ENCODE data around the gene GLRX. TPM values are rescaled to one million over a fixed set of nuclear protein-coding genes. Genes with fewer than 3 reads are reported as not detected.
"Not testable (repeated sequence)": the region's sequence is repeated elsewhere in the genome, so short reads cannot be mapped to it uniquely, and the experiment has no call there.

GLRX gene
- total and polyA plus RNA-seq, 4 experiments from 2014 or later = 73.9 to 207 (median 140) TPM

DNA sequence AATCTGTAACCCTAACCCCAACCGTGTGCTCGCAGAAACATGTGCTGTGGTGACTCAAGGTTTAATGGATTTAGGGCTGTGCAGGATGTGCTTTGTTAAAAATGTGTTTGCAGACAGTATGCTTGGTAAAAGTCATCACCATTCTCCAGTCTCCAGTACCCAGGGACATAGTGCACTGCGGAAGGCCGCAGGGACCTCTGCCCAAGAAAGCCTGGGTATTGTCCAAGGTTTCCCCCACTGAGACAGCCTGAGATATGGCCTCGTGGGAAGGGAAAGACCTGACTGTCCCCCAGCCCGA is 11.5 kb downstream of the GLRX start:
- intact Hi-C loops (cut with micrococcal nuclease); H3K9me3 ChIP-seq (ENCODE audit: control insufficient read depth in 1 of 2, low read length in 2 of 2); H3K27me3 ChIP-seq (ENCODE audit: insufficient read depth, low read length); H3K9me3 Mint-ChIP-seq; DNase-seq; H3K4me3 ChIP-seq (ENCODE audit: low read length in 2 of 2); H3K27me3 Mint-ChIP-seq: not testable (repeated sequence)
- peak overlapping the region; percentile 66 to 94 (median 92) for H3K27ac Mint-ChIP-seq
- ChIA-PET CTCF (ENCODE audit: partially characterized antibody) (interaction anchor here (5.4 to 10.7 kb wide), 3 partner anchors 11 to 27 kb away, joined by 40 to 116 read pairs (median 70); partner anchors contain the start of gene GLRX), POLR2A (ENCODE audit: partially characterized antibody) (interaction anchor here (4.2 to 6.5 kb wide), 3 partner anchors 7 to 25 kb away, joined by 41 to 140 read pairs (median 92); partner anchors contain the start of gene GLRX)
- peaks cover 18% of the 10 kb centered on the region for H3K36me3 ChIP-seq (ENCODE audit: insufficient read depth, low read length)
- peak overlapping the region in 4 of 8 donors; percentile 8 to 87 (median 43) for H3K4me3 Mint-ChIP-seq
- H3K36me3 Mint-ChIP-seq = peaks cover 35 to 43% of the 10 kb centered on the region in 2 donors
- peaks cover 79% of the 10 kb centered on the region for H3K4me1 ChIP-seq (ENCODE audit: insufficient read depth, low read length)
- peaks cover 65 to 88% (median 74%) of the 10 kb centered on the region in 4 donors for H3K4me1 Mint-ChIP-seq
- peak overlapping the region; percentile 44 for H3K27ac ChIP-seq (ENCODE audit: low read depth, low read length)

DNA sequence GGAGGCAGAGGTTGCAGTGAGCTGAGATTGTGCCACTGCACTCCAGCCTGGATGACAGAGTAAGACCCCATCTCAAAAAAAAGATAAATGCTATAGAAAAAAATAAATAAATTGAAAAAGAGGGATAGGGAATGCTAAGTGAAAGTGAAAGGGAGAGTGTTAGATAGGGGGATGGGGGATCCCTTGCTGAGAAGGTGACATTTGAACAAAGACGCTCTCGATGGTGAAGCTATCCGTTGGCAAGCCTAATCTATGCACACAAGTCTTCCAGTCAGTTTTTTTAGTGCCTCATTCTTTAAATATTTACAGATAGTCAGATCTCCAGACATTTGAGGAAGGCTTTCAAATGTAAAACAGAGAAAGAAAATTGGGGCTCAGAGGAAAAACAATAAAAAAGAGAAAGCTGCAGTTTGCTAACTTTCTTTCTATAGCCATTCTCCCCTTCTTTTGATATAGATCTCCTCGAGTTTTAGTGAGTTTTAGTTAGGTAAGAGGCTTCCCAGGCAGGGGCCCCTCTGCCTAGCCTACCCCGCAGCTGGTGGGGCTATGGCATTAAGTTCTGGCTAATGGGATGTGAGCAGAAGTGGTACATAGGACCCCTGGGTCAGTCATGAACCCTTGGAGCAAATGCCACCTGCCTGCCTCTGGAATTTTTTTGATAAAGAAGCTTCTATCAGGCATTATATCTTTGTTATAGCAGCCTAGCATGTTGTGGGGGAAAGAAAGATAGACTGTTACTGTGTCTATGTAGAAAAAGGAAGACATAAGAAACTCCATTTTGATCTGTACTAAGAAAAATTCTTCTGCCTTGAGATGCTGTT is 12.0 kb downstream of the GLRX start:
- H3K9me3 Mint-ChIP-seq = no peaks in the 10 kb centered on the region
- ChIA-PET CTCF (ENCODE audit: partially characterized antibody) (interaction anchor here (0.9 to 10.7 kb wide), 10 partner anchors 11 to 256 kb away, joined by 3 to 116 read pairs (median 4); partner anchors contain the start of genes ARSK, GLRX, RFESD and SKIC3), POLR2A (ENCODE audit: partially characterized antibody) (interaction anchor here (1.0 to 6.5 kb wide), 5 partner anchors 8 to 39 kb away, joined by 3 to 140 read pairs (median 41); partner anchors contain the start of gene GLRX)
- peaks cover 60 to 83% (median 68%) of the 10 kb centered on the region in 4 donors for H3K4me1 Mint-ChIP-seq
- no peaks in the 10 kb centered on the region for H3K27me3 ChIP-seq (ENCODE audit: insufficient read depth, low read length)
- no peaks in the 10 kb centered on the region for H3K9me3 ChIP-seq (ENCODE audit: control insufficient read depth in 1 of 2, low read length in 2 of 2)
- intact Hi-C loops (cut with micrococcal nuclease) = no loop called here
- H3K4me3 Mint-ChIP-seq = peak overlapping the region; percentile 42 to 87 (median 74)
- no peak overlapping the region for H3K4me3 ChIP-seq (ENCODE audit: low read length in 2 of 2)
- peaks cover 30 to 37% of the 10 kb centered on the region in 2 donors for H3K36me3 Mint-ChIP-seq
- H3K27ac ChIP-seq (ENCODE audit: low read depth, low read length) = peak overlapping the region; percentile 44
- H3K27ac Mint-ChIP-seq = peak overlapping the region; percentile 66 to 95 (median 92)
- DNase-seq = no peak
- peaks cover 74% of the 10 kb centered on the region for H3K4me1 ChIP-seq (ENCODE audit: insufficient read depth, low read length)
- peaks cover 18% of the 10 kb centered on the region for H3K36me3 ChIP-seq (ENCODE audit: insufficient read depth, low read length)
- H3K27me3 Mint-ChIP-seq = no peaks in the 10 kb centered on the region

DNA sequence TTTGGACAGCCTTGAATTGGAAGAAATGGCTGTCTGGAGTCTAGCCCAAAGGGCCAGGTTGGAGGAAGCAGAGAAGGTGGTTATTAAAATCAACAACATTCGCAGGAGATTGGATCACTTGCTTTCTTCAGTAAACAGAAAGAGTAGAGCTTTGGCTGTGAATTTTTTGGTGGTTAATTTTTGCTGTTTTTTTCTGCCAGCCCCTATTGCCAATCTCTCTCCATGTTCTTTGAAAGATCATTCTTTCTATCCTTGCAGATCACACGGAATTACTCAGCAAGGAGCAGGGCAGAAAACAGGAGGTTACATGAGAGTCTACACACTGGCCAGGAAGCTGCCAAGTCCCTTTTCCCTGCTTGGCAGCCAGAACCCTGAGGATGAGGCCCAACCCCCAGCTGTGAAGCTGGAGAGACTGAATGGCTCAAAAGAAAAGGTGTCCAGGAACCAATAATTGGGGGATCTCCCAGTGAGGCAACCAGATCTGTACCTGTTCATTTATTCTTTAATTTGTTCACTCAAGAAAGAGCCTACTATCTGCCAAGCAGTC is 13.0 kb downstream of the GLRX start:
- Mint-ChIP-seq H3K27me3 (no peaks in the 10 kb centered on the region), H3K36me3 (peaks cover 27% of the 10 kb centered on the region in 2 donors), H3K4me1 (peaks cover 51 to 72% (median 59%) of the 10 kb centered on the region in 4 donors), H3K4me3 (peak overlapping the region in 6 of 8 donors; percentile 57 to 87 (median 76)), H3K27ac (peak overlapping the region; percentile 66 to 95 (median 91)), H3K9me3 (no peaks in the 10 kb centered on the region)
- CTCF ChIA-PET (ENCODE audit: partially characterized antibody) = interaction anchor here (0.9 to 10.7 kb wide), 9 partner anchors 12 to 255 kb away, joined by 3 to 116 read pairs (median 12); partner anchors contain the start of genes ARSK, GLRX, RFESD and SKIC3
- Histone ChIP-seq H3K4me3 (ENCODE audit: low read length in 2 of 2) (no peak overlapping the region), H3K27me3 (ENCODE audit: insufficient read depth, low read length) (no peaks in the 10 kb centered on the region), H3K36me3 (ENCODE audit: insufficient read depth, low read length) (peaks cover 10% of the 10 kb centered on the region), H3K9me3 (ENCODE audit: control insufficient read depth in 1 of 2, low read length in 2 of 2) (no peaks in the 10 kb centered on the region), H3K4me1 (ENCODE audit: insufficient read depth, low read length) (peaks cover 63% of the 10 kb centered on the region), H3K27ac (ENCODE audit: low read depth, low read length) (peak overlapping the region; percentile 67)
- POLR2A ChIA-PET (ENCODE audit: partially characterized antibody) = interaction anchor here (1.0 to 6.5 kb wide), 12 partner anchors 9 to 853 kb away, joined by 3 to 140 read pairs (median 8); partner anchors contain the start of genes GLRX and RFESD
- intact Hi-C loops (cut with micrococcal nuclease) = loop anchor here (1.0 kb wide), 1 partner anchor 9 kb away; no protein-coding TSS in a partner anchor
- no peak for DNase-seq

DNA sequence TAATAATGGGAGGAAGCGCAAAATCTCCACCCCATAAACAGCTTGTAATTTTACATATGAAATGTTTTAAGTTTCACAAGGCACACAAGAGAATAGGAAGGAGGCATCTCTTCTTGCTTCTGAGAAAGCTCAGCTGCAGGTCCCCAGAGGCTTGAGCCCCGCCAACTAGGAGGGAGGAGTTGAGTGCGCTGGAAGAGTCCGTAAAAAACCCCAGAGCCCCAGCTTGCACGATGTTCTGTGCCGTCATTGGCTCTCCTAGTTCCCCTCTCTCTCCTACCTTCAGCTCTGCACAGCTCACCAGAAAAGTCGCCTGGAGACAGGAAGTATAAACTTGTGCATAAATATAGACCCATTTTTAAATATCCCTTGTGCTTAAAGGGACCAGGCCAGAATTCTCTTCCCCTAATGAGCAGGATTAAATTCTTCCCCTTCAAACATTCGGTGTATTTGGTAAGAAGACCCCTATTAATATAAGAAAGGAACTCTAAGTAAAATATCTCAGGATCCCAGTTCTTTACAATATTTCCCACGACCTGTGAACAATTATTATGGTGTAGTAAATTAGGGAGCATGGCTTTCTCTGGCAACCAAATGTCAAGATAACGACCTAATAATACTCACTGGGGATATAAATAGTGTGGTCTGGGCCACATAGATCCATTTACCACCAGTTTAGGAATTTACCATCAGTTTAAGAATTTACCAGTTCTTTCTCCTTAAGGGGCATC is 13.7 kb downstream of the GLRX start:
- CTCF ChIA-PET (ENCODE audit: partially characterized antibody) = interaction anchor here (0.7 to 10.7 kb wide), 14 partner anchors 8 to 254 kb away, joined by 3 to 116 read pairs (median 5); partner anchors contain the start of genes ARSK, GLRX and SKIC3
- Histone ChIP-seq H3K4me1 (ENCODE audit: insufficient read depth, low read length) (peaks cover 59% of the 10 kb centered on the region), H3K4me3 (ENCODE audit: low read length in 2 of 2) (no peak overlapping the region), H3K27me3 (ENCODE audit: insufficient read depth, low read length) (no peaks in the 10 kb centered on the region), H3K9me3 (ENCODE audit: control insufficient read depth in 1 of 2, low read length in 2 of 2) (no peaks in the 10 kb centered on the region), H3K27ac (ENCODE audit: low read depth, low read length) (peak overlapping the region; percentile 67), H3K36me3 (ENCODE audit: insufficient read depth, low read length) (peaks cover 6% of the 10 kb centered on the region)
- Mint-ChIP-seq H3K27ac (peak overlapping the region; percentile 66 to 95 (median 91)), H3K9me3 (no peaks in the 10 kb centered on the region), H3K36me3 (peaks cover 20 to 25% of the 10 kb centered on the region in 2 donors), H3K4me3 (peak overlapping the region; percentile 57 to 87 (median 72)), H3K27me3 (no peaks in the 10 kb centered on the region), H3K4me1 (peaks cover 46 to 66% (median 56%) of the 10 kb centered on the region in 4 donors)
- intact Hi-C loops (cut with micrococcal nuclease) = loop anchor here (1.0 kb wide), 4 partner anchors 9 to 28 kb away; partner anchors contain the start of gene GLRX
- POLR2A ChIA-PET (ENCODE audit: partially characterized antibody) = interaction anchor here (1.0 to 6.5 kb wide), 12 partner anchors 9 to 854 kb away, joined by 3 to 140 read pairs (median 8); partner anchors contain the start of genes GLRX and RFESD
- peak; percentile 77 to 94 (median 88) for DNase-seq

DNA sequence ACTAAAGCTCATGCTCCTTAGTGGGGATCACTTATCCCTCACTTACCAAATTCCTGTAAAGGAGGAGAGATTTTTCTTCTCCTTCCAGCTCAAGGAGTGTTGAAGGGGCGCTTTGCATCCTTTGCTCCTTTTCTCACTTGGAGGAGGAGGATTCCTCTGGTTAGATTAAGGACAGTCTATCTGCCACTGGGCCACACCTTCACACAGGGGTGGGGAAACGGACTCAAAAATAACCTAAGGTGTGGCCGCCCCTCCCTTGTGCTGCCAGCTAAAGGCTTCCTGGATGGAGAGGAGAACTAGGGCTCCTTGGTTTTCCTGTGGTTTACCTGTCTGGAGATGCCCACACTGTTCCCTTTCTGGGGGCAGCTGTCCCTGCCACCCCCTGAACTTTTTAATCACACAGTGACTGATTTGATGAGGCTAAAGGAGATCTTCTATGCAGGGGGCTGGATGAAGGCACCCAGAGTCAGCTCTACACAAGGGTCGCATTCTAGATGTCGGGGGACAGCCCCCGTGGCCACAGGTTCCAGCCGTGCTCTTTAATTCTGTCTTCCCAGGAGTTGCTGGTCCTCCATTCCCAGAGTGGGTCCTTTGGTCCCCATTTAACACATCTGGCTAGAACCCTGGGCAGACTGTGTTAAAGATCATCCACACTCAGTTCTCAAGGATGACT is 14.4 kb downstream of the GLRX start:
- H3K27ac ChIP-seq (ENCODE audit: low read depth, low read length) = peak overlapping the region; percentile 67
- peaks cover 42 to 59% (median 51%) of the 10 kb centered on the region in 4 donors for H3K4me1 Mint-ChIP-seq
- ChIA-PET CTCF (ENCODE audit: partially characterized antibody) (interaction anchor here (0.7 to 10.7 kb wide), 15 partner anchors 9 to 190 kb away, joined by 3 to 116 read pairs (median 5); partner anchors contain the start of gene GLRX), POLR2A (ENCODE audit: partially characterized antibody) (interaction anchor here (0.6 to 6.5 kb wide), 14 partner anchors 10 to 855 kb away, joined by 3 to 140 read pairs (median 6); partner anchors contain the start of genes GLRX and RFESD)
- peak overlapping the region; percentile 66 to 95 (median 91) for H3K27ac Mint-ChIP-seq
- H3K36me3 ChIP-seq (ENCODE audit: insufficient read depth, low read length) = no peaks in the 10 kb centered on the region
- H3K4me1 ChIP-seq (ENCODE audit: insufficient read depth, low read length) = peaks cover 55% of the 10 kb centered on the region
- DNase-seq = peak in 1 of 5 donors; percentile 46
- no peaks in the 10 kb centered on the region for H3K9me3 ChIP-seq (ENCODE audit: control insufficient read depth in 1 of 2, low read length in 2 of 2)
- intact Hi-C loops (cut with micrococcal nuclease) = loop anchor here (1.0 kb wide), 3 partner anchors 14 to 27 kb away; partner anchors contain the start of gene GLRX
- H3K4me3 Mint-ChIP-seq = peak overlapping the region; percentile 57 to 87 (median 72)
- no peak overlapping the region for H3K4me3 ChIP-seq (ENCODE audit: low read length in 2 of 2)
- no peaks in the 10 kb centered on the region for H3K27me3 ChIP-seq (ENCODE audit: insufficient read depth, low read length)
- no peaks in the 10 kb centered on the region for H3K27me3 Mint-ChIP-seq
- peaks cover 15 to 20% of the 10 kb centered on the region in 2 donors for H3K36me3 Mint-ChIP-seq
- no peaks in the 10 kb centered on the region for H3K9me3 Mint-ChIP-seq

DNA sequence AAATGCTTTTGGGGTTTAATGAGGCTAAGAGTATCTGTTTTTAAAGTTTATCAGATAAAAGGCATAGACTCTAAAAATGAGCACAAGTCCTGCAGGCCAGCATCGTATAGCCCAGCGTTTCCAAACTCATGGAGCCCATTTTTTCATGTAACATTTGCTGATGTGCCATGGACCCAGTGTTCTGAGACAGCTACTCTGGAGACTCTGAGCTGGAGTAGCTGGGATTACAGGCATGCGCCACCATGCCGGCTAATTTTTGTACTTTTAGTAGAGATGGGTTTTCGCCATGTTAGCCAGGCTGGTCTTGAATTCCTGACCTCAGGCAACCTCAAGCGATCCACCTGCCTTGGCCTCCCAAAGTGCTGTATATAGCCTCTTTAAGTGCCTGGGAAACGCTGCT is 15.8 kb downstream of the GLRX start:
- intact Hi-C loops (cut with micrococcal nuclease) = no loop called here
- Mint-ChIP-seq H3K9me3 (no peaks in the 10 kb centered on the region), H3K4me3 (no peak overlapping the region), H3K27ac (peak overlapping the region in 2 of 7 donors; percentile 27 to 31), H3K4me1 (peaks cover 32 to 49% (median 39%) of the 10 kb centered on the region in 4 donors), H3K27me3 (no peaks in the 10 kb centered on the region), H3K36me3 (peaks cover 7 to 13% of the 10 kb centered on the region in 2 donors)
- no peak overlapping the region for H3K27ac ChIP-seq (ENCODE audit: low read depth, low read length)
- CTCF ChIA-PET (ENCODE audit: partially characterized antibody) = interaction anchor here (1.8 to 10.7 kb wide), 6 partner anchors 15 to 529 kb away, joined by 4 to 116 read pairs (median 34); partner anchors contain the start of gene GLRX
- no peak overlapping the region for H3K4me3 ChIP-seq (ENCODE audit: low read length in 2 of 2)
- H3K4me1 ChIP-seq (ENCODE audit: insufficient read depth, low read length) = peaks cover 41% of the 10 kb centered on the region
- POLR2A ChIA-PET (ENCODE audit: partially characterized antibody) = interaction anchor here (1.6 to 6.5 kb wide), 3 partner anchors 10 to 29 kb away, joined by 4 to 140 read pairs (median 92); partner anchors contain the start of gene GLRX
- no peak for DNase-seq
- H3K27me3 ChIP-seq (ENCODE audit: insufficient read depth, low read length) = no peaks in the 10 kb centered on the region
- H3K9me3 ChIP-seq (ENCODE audit: control insufficient read depth in 1 of 2, low read length in 2 of 2) = no peaks in the 10 kb centered on the region
- no peaks in the 10 kb centered on the region for H3K36me3 ChIP-seq (ENCODE audit: insufficient read depth, low read length)

All from CD4-positive, alpha-beta memory T cell (primary cell).